ENCODE results near the gene POMC. TPM values are rescaled to one million over a fixed set of nuclear protein-coding genes. Genes with fewer than 3 reads are reported as not detected.
"Not testable (repeated sequence)": the region's sequence is repeated elsewhere in the genome, so short reads cannot be mapped to it uniquely, and the experiment has no call there.

Gene POMC
- total RNA-seq, 1 donor from 2014 or later, result 0.68 TPM

DNA sequence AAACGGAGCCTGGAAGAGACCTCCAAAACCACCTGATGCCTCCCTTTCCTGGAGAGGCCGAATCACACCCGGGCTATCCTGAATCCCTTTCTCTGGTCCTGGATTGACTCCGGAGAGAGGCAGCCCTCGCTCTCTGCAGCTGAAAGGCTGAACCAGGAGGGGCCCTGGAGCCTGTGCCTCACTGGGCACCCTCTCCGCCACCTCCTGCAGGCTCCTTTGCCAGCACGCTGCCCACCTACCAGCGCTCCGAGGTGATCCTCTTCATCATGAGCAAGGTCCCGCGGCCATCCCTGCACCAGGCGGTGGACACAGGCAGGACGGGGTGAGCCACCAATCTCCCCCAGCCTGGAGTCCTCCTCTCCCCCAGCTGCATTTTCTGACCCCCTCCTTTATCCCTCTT is 35.7 kb downstream of the POMC start:
- no peak for DNase-seq (ENCODE audit: low spot score)

GRCh38 chr2:25132299-25132635 is 36.1 kb downstream of the POMC start:
- no peak for DNase-seq (ENCODE audit: low spot score)

DNA sequence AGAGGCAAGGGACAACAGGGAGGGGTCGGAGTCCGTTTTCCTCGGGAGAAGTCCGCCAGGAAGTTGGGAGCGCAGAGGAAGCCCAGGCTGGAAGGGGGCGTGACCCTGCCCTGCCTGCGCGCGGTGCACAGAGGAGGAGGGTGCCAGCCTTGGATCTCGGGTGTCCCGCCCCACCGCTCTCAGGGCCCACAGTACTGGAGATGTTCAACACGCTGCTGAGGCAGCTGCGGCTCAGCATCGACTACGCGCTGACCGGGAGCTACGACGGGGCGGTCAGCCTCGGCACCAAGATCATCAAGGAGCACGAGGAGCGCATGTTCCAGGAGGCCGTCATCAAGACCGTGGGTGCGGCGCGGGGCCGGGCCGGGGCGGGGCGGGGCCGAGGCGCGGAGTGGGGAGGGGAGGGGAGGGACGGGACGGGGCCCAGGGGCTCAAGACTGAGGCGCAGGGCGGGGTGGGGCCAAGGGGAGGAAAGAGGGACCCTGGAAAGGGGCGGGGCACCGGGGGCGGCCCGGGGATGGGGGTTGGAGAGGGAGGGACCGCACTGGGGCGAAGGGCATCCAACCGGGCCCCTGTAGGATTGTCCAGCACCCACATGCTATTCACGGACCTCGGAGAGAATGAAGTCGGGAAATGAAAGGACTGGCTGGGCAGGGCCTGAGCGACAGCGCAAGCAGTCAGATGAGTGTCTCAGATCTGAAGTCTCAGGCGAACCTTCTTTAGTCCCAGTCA is 36.6 kb downstream of the POMC start:
- DNase-seq (ENCODE audit: low spot score), result no peak

DNA sequence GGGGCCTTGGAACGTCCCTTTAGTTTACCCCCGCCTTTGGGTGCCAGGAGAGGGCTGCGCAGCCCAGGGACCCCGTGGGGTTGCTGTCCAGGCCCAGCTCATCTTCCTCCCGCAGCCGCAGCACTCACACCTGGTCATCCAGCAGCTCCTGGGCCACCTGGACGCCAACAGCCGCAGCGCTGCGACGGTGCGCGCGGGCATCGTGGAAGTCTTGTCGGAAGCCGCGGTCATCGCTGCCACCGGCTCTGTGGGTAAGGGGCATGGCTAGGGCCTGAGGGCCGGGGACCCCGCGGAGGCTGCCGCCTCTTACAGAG is 37.2 kb downstream of the POMC start:
- no peak for DNase-seq (ENCODE audit: low spot score)

DNA sequence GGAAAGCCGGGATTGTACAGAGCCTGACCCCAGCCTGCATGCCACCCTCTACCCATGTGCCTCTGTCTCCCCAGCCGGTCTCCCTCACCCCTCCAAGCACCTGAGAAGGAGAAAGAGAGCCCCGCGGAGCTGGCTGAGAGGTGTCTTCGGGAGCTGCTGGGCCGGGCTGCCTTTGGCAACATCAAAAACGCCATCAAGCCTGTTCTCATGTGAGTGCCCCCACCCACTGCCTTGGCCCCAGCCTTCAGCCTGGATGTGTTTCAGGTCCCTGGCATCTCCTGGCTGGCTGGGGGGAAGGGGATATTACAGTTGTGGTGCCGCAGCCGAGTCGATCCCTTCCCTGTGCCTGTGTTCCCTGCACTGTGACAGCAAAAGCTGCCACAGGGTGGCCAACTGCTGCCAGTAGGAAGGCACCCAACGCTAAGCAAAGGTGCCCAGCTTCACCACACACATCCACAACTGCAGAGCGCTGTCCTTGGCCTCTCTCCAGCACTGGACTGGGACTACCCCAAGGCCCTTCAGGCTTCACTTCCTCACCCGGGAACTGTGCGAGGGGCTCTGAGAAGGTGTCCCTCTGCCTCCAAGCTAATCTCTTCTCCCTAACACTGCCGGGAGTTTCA is 38.4 kb downstream of the POMC start:
- no peak for DNase-seq (ENCODE audit: low spot score)

GRCh38 chr2:25127646-25128045 is 40.7 kb downstream of the POMC start:
- DNase-seq (ENCODE audit: low spot score), result no peak

DNA sequence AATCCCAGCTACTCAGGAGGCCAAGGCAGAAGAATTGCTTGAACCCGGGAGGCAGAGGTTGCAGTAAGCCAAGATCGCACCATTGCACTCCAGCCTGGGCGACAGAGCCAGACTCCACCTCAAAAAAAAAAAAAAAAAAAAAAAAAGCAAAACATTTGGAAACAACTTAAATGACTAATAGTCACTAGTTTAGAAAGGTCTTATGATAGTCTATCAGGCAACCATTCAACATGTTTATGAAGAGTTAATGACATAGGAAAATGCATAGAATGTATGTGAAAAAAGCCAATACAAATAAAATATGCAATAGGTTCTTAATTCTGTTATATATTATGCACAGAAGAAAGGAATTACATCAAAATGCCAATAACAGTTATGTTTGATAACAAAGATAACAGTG is 41.3 kb downstream of the POMC start:
- not testable (repeated sequence) for DNase-seq (ENCODE audit: low spot score)

- DNase-seq (ENCODE audit: low spot score), result no peak
Observed at GRCh38 chr2:25125976-25126375, 42.4 kb downstream of the POMC start.

- DNase-seq (ENCODE audit: low spot score), result no peak
Observed at GRCh38 chr2:25125189-25125588, 43.2 kb downstream of the POMC start.

GRCh38 chr2:25123682-25124081 is 44.7 kb downstream of the POMC start:
- DNase-seq (ENCODE audit: low spot score), result no peak

DNA sequence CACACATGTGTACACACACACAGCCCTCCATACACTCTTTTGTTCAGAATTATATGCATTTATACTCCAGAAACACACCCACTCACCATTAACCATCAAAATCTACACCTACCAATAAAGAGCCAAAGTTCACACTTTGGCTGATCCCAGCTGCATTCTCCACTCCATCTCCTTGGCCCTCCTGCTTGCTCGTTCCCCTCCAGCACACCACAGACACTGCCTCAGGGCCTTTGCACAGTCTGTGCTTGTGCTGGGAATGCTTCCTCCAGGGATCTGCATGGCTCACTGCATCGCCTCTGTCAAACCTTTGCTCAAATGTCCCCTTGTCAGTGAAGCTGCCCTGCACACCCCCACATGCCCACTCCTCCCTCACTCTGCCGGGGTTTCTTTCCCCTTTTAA is 46.0 kb downstream of the POMC start:
- DNase-seq (ENCODE audit: low spot score), result no peak

DNA sequence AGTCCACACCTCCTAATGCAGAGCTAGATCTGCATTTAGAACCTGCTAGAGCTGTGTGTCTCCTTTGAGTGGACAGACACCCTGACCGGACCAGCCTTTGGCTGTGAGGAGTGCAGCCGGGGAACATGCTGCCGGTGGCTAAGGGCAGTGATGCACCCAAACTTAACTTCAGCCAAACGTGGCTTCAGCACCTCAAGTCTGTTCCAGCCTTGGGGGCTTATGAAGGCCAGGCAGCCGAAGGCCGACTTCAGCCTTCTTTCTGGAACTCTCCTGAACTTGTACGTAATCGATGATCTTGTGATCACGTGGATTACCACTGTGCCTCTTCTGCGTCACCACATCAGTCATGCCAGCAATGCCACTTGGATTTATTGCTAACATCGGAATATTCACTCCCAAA is 49.1 kb downstream of the POMC start:
- no peak for DNase-seq (ENCODE audit: low spot score)

GRCh38 chr2:25116956-25117355 is 51.4 kb downstream of the POMC start:
- no peak for DNase-seq (ENCODE audit: low spot score)

DNA sequence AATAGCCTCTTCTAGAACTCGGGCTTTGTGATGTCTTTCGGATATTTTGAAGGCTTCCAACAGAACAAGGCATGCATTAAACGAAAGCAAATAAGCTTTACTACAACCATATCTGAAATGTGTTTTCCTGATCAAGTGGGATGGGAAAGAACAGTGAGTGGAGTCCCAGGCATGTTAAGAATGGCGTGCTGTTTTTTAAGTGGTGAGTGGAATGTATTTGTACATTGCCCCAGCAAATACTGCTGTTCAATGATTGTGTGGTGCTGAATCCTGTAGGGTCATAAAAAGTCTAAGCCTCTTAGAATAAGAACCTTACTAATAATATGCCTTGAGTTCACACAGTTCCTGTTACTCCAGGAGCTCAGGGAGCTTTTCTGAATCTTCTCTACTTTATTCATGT is 52.5 kb downstream of the POMC start:
- no peak for DNase-seq (ENCODE audit: low spot score)

- DNase-seq (ENCODE audit: low spot score), result no peak
Observed at GRCh38 chr2:25115249-25115883, 53.0 kb downstream of the POMC start.

- no peak for DNase-seq (ENCODE audit: low spot score)
Observed at GRCh38 chr2:25112113-25112512, 56.3 kb downstream of the POMC start.

Other genes starting within 250 kb of the POMC start
- 82.5 TPM for gene ADCY3, start 248.3 kb downstream of the POMC start, total RNA-seq
- gene DNAJC27, start 196.6 kb downstream of the POMC start, total RNA-seq, result 14.6 TPM
- gene EFR3B, start 126.5 kb downstream of the POMC start, total RNA-seq, result 1.0 TPM
- gene DNMT3A, start 173.3 kb upstream of the POMC start, total RNA-seq, result 40.1 TPM